ENCODE data around the gene NT5C2.
"Not testable (repeated sequence)": the region's sequence is repeated elsewhere in the genome, so short reads cannot be mapped to it uniquely, and the experiment has no call there.

The NT5C2 gene

GRCh38 chr10:103078676-103079075 is 114.4 kb downstream of the NT5C2 start:
- H3K9me3 ChIP-seq (ENCODE audit: low read length), result no peaks in the 10 kb centered on the region
- no peaks in the 10 kb centered on the region for H3K27me3 ChIP-seq (ENCODE audit: control insufficient read depth in 1 of 2, insufficient read depth in 2 of 2, low read length in 2 of 2)
- no peak overlapping the region for H3K4me3 ChIP-seq (ENCODE audit: low read depth in 1 of 2, low read length in 2 of 2)
- H3K27ac ChIP-seq (ENCODE audit: low read depth, low read length), result no peak overlapping the region
- H3K9ac ChIP-seq (ENCODE audit: low read length), result no peak overlapping the region
- H3K4me1 ChIP-seq (ENCODE audit: insufficient read depth, low read length), result no peaks in the 10 kb centered on the region
- H3K36me3 ChIP-seq (ENCODE audit: insufficient read depth, low read length), result peaks cover 10% of the 10 kb centered on the region

- Histone ChIP-seq H3K36me3 (ENCODE audit: insufficient read depth, low read length) (peaks cover 10% of the 10 kb centered on the region), H3K4me1 (ENCODE audit: insufficient read depth, low read length) (no peaks in the 10 kb centered on the region), H3K27me3 (ENCODE audit: control insufficient read depth in 1 of 2, insufficient read depth in 2 of 2, low read length in 2 of 2) (no peaks in the 10 kb centered on the region), H3K27ac (ENCODE audit: low read depth, low read length) (no peak overlapping the region), H3K4me3 (ENCODE audit: low read depth in 1 of 2, low read length in 2 of 2) (no peak overlapping the region), H3K9me3 (ENCODE audit: low read length) (no peaks in the 10 kb centered on the region), H3K9ac (ENCODE audit: low read length) (no peak overlapping the region)
These were observed 114.8 kb downstream of the NT5C2 start for GRCh38 chr10:103078309-103078615.

- Histone ChIP-seq H3K9ac (ENCODE audit: low read length) (no peak overlapping the region), H3K36me3 (ENCODE audit: insufficient read depth, low read length) (peaks cover 10% of the 10 kb centered on the region), H3K4me3 (ENCODE audit: low read depth in 1 of 2, low read length in 2 of 2) (no peak overlapping the region), H3K27me3 (ENCODE audit: control insufficient read depth in 1 of 2, insufficient read depth in 2 of 2, low read length in 2 of 2) (no peaks in the 10 kb centered on the region), H3K27ac (ENCODE audit: low read depth, low read length) (no peak overlapping the region), H3K4me1 (ENCODE audit: insufficient read depth, low read length) (no peaks in the 10 kb centered on the region), H3K9me3 (ENCODE audit: low read length) (no peaks in the 10 kb centered on the region)
These were observed 115.4 kb downstream of the NT5C2 start for GRCh38 chr10:103077491-103078308.

GRCh38 chr10:103077020-103077419 is 116.1 kb downstream of the NT5C2 start:
- no peak overlapping the region for H3K4me3 ChIP-seq (ENCODE audit: low read depth in 1 of 2, low read length in 2 of 2)
- H3K4me1 ChIP-seq (ENCODE audit: insufficient read depth, low read length), result no peaks in the 10 kb centered on the region
- H3K36me3 ChIP-seq (ENCODE audit: insufficient read depth, low read length), result peaks cover 10% of the 10 kb centered on the region
- H3K9me3 ChIP-seq (ENCODE audit: low read length), result no peaks in the 10 kb centered on the region
- H3K9ac ChIP-seq (ENCODE audit: low read length), result no peak overlapping the region
- no peaks in the 10 kb centered on the region for H3K27me3 ChIP-seq (ENCODE audit: control insufficient read depth in 1 of 2, insufficient read depth in 2 of 2, low read length in 2 of 2)
- H3K27ac ChIP-seq (ENCODE audit: low read depth, low read length), result no peak overlapping the region

- Histone ChIP-seq H3K27ac (ENCODE audit: low read depth, low read length) (no peak overlapping the region), H3K36me3 (ENCODE audit: insufficient read depth, low read length) (peaks cover 10% of the 10 kb centered on the region), H3K9me3 (ENCODE audit: low read length) (no peaks in the 10 kb centered on the region), H3K4me1 (ENCODE audit: insufficient read depth, low read length) (peaks cover 4% of the 10 kb centered on the region), H3K9ac (ENCODE audit: low read length) (no peak overlapping the region), H3K4me3 (ENCODE audit: low read depth in 1 of 2, low read length in 2 of 2) (no peak overlapping the region), H3K27me3 (ENCODE audit: control insufficient read depth in 1 of 2, insufficient read depth in 2 of 2, low read length in 2 of 2) (no peaks in the 10 kb centered on the region)
These were observed 120.2 kb downstream of the NT5C2 start for GRCh38 chr10:103072891-103073290.

GRCh38 chr10:103072276-103072675 is 120.8 kb downstream of the NT5C2 start:
- H3K27ac ChIP-seq (ENCODE audit: low read depth, low read length), result no peak overlapping the region
- no peak overlapping the region for H3K9ac ChIP-seq (ENCODE audit: low read length)
- H3K4me1 ChIP-seq (ENCODE audit: insufficient read depth, low read length), result peaks cover 4% of the 10 kb centered on the region
- H3K4me3 ChIP-seq (ENCODE audit: low read depth in 1 of 2, low read length in 2 of 2), result no peak overlapping the region
- H3K27me3 ChIP-seq (ENCODE audit: control insufficient read depth in 1 of 2, insufficient read depth in 2 of 2, low read length in 2 of 2), result no peaks in the 10 kb centered on the region
- no peaks in the 10 kb centered on the region for H3K9me3 ChIP-seq (ENCODE audit: low read length)
- peaks cover 10% of the 10 kb centered on the region for H3K36me3 ChIP-seq (ENCODE audit: insufficient read depth, low read length)

- H3K27me3 ChIP-seq (ENCODE audit: control insufficient read depth in 1 of 2, insufficient read depth in 2 of 2, low read length in 2 of 2), result no peaks in the 10 kb centered on the region
- no peak overlapping the region for H3K4me3 ChIP-seq (ENCODE audit: low read depth in 1 of 2, low read length in 2 of 2)
- peaks cover 4% of the 10 kb centered on the region for H3K36me3 ChIP-seq (ENCODE audit: insufficient read depth, low read length)
- H3K27ac ChIP-seq (ENCODE audit: low read depth, low read length), result no peak overlapping the region
- no peaks in the 10 kb centered on the region for H3K9me3 ChIP-seq (ENCODE audit: low read length)
- H3K9ac ChIP-seq (ENCODE audit: low read length), result no peak overlapping the region
- H3K4me1 ChIP-seq (ENCODE audit: insufficient read depth, low read length), result peaks cover 4% of the 10 kb centered on the region
These were observed 123.4 kb downstream of the NT5C2 start for GRCh38 chr10:103069453-103070331.

GRCh38 chr10:103067956-103068355 is 125.1 kb downstream of the NT5C2 start:
- no peaks in the 10 kb centered on the region for H3K9me3 ChIP-seq (ENCODE audit: low read length)
- no peak overlapping the region for H3K4me3 ChIP-seq (ENCODE audit: low read depth in 1 of 2, low read length in 2 of 2)
- H3K27me3 ChIP-seq (ENCODE audit: control insufficient read depth in 1 of 2, insufficient read depth in 2 of 2, low read length in 2 of 2), result no peaks in the 10 kb centered on the region
- peaks cover 4% of the 10 kb centered on the region for H3K4me1 ChIP-seq (ENCODE audit: insufficient read depth, low read length)
- no peak overlapping the region for H3K27ac ChIP-seq (ENCODE audit: low read depth, low read length)
- H3K36me3 ChIP-seq (ENCODE audit: insufficient read depth, low read length), result peaks cover 4% of the 10 kb centered on the region
- no peak overlapping the region for H3K9ac ChIP-seq (ENCODE audit: low read length)

- H3K36me3 ChIP-seq (ENCODE audit: insufficient read depth, low read length), result peaks cover 4% of the 10 kb centered on the region
- H3K4me3 ChIP-seq (ENCODE audit: low read depth in 1 of 2, low read length in 2 of 2), result no peak overlapping the region
- H3K9me3 ChIP-seq (ENCODE audit: low read length), result no peaks in the 10 kb centered on the region
- H3K4me1 ChIP-seq (ENCODE audit: insufficient read depth, low read length), result peaks cover 4% of the 10 kb centered on the region
- H3K9ac ChIP-seq (ENCODE audit: low read length), result no peak overlapping the region
- no peak overlapping the region for H3K27ac ChIP-seq (ENCODE audit: low read depth, low read length)
- no peaks in the 10 kb centered on the region for H3K27me3 ChIP-seq (ENCODE audit: control insufficient read depth in 1 of 2, insufficient read depth in 2 of 2, low read length in 2 of 2)
These were observed 125.6 kb downstream of the NT5C2 start for GRCh38 chr10:103067484-103067883.

- H3K27me3 ChIP-seq (ENCODE audit: control insufficient read depth in 1 of 2, insufficient read depth in 2 of 2, low read length in 2 of 2); H3K36me3 ChIP-seq (ENCODE audit: insufficient read depth, low read length); H3K4me3 ChIP-seq (ENCODE audit: low read depth in 1 of 2, low read length in 2 of 2); H3K4me1 ChIP-seq (ENCODE audit: insufficient read depth, low read length); H3K9ac ChIP-seq (ENCODE audit: low read length); H3K9me3 ChIP-seq (ENCODE audit: low read length); H3K27ac ChIP-seq (ENCODE audit: low read depth, low read length): not testable (repeated sequence)
These were observed 126.0 kb downstream of the NT5C2 start for GRCh38 chr10:103067099-103067477.

GRCh38 chr10:103066141-103067098 is 126.7 kb downstream of the NT5C2 start:
- no peak overlapping the region for H3K27ac ChIP-seq (ENCODE audit: low read depth, low read length)
- H3K36me3 ChIP-seq (ENCODE audit: insufficient read depth, low read length), result peaks cover 4% of the 10 kb centered on the region
- H3K4me3 ChIP-seq (ENCODE audit: low read depth in 1 of 2, low read length in 2 of 2), result no peak overlapping the region
- no peaks in the 10 kb centered on the region for H3K9me3 ChIP-seq (ENCODE audit: low read length)
- H3K27me3 ChIP-seq (ENCODE audit: control insufficient read depth in 1 of 2, insufficient read depth in 2 of 2, low read length in 2 of 2), result no peaks in the 10 kb centered on the region
- peaks cover 4% of the 10 kb centered on the region for H3K4me1 ChIP-seq (ENCODE audit: insufficient read depth, low read length)
- no peak overlapping the region for H3K9ac ChIP-seq (ENCODE audit: low read length)

Measured in muscle layer of colon (tissue), 2 donors.